HG03342 (cell line): ENCODE data around the gene GAN.
A peak's percentile ranks its signal among the peaks of the same experiment; 100 is the strongest.
"Not testable (repeated sequence)": the region's sequence is repeated elsewhere in the genome, so short reads cannot be mapped to it uniquely, and the experiment has no call there.

Source experiments
- ATAC-seq: cut with Tn5 transposase; IDR thresholded peaks from one replicate; pipeline ENCODE4 v1.9.1; 2021; ENCODE audit warnings: mild to moderate bottlenecking, moderate library complexity; ENCODE audit not compliant: unreplicated experiment

The GAN gene

GRCh38 chr16:81421536-81421935 is 106.8 kb downstream of the GAN start:
- no peak for ATAC-seq

- not testable (repeated sequence) for ATAC-seq
Measured at GRCh38 chr16:81422153-81422552, 107.4 kb downstream of the GAN start.

- peak; percentile 56 for ATAC-seq
Measured at GRCh38 chr16:81424771-81425170, 110.0 kb downstream of the GAN start.

- ATAC-seq, result no peak
Measured at GRCh38 chr16:81427219-81427618, 112.5 kb downstream of the GAN start.

GRCh38 chr16:81429045-81429521 is 114.3 kb downstream of the GAN start:
- ATAC-seq, result no peak

- no peak for ATAC-seq
Measured at GRCh38 chr16:81431554-81432353, 117.0 kb downstream of the GAN start.

- ATAC-seq, result no peak
Measured at GRCh38 chr16:81432937-81433557, 118.3 kb downstream of the GAN start.

- ATAC-seq, result no peak
Measured at GRCh38 chr16:81435103-81435502, 120.3 kb downstream of the GAN start.

- ATAC-seq, result no peak
Measured at GRCh38 chr16:81435567-81435966, 120.8 kb downstream of the GAN start.

GRCh38 chr16:81436386-81436785 is 121.6 kb downstream of the GAN start:
- ATAC-seq, result no peak

GRCh38 chr16:81437865-81438264 is 123.1 kb downstream of the GAN start:
- ATAC-seq, result no peak
